DMS 273 (cell line): ENCODE results near the gene WWP2.
"Not testable (repeated sequence)": the region's sequence is repeated elsewhere in the genome, so short reads cannot be mapped to it uniquely, and the experiment has no call there.

Source experiments
- DNase-seq: peaks from one replicate; lab custom pipeline; 2025; ENCODE audit not compliant: unreplicated experiment; lab: John Stamatoyannopoulos, UW

The WWP2 gene

DNA sequence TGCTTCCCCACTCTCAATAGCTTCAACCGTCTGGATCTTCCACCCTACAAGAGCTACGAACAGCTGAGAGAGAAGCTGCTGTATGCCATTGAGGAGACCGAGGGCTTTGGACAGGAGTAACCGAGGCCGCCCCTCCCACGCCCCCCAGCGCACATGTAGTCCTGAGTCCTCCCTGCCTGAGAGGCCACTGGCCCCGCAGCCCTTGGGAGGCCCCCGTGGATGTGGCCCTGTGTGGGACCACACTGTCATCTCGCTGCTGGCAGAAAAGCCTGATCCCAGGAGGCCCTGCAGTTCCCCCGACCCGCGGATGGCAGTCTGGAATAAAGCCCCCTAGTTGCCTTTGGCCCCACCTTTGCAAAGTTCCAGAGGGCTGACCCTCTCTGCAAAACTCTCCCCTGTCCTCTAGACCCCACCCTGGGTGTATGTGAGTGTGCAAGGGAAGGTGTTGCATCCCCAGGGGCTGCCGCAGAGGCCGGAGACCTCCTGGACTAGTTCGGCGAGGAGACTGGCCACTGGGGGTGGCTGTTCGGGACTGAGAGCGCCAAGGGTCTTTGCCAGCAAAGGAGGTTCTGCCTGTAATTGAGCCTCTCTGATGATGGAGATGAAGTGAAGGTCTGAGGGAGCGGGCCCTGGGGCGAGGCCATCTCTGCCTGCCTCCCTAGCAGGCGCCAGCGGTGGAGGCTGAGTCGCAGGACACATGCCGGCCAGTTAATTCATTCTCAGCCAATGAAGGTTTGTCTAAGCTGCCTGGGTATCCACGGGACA, 177.9 kb downstream of the WWP2 start:
- no peak for DNase-seq

DNA sequence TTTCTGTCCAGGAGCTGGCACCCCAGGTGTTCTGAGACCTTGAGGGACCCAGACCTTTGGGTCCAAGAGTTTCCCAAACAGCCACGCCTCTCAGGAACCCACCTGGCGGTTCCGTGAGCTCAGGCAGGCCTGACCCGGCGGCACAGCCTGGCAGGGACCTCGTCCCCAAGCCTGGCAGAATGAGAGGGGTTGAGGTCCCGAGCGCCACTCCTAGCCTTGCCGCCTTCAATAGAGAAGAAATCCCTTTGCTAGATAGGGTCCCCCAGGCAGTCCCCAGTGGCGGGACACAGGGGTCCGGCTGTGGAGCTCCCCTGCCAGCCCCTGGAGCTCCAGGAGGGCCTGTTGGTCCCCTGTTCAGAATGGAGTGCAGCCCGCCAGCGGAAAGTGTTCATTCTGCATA, 178.5 kb downstream of the WWP2 start:
- no peak for DNase-seq

DNA sequence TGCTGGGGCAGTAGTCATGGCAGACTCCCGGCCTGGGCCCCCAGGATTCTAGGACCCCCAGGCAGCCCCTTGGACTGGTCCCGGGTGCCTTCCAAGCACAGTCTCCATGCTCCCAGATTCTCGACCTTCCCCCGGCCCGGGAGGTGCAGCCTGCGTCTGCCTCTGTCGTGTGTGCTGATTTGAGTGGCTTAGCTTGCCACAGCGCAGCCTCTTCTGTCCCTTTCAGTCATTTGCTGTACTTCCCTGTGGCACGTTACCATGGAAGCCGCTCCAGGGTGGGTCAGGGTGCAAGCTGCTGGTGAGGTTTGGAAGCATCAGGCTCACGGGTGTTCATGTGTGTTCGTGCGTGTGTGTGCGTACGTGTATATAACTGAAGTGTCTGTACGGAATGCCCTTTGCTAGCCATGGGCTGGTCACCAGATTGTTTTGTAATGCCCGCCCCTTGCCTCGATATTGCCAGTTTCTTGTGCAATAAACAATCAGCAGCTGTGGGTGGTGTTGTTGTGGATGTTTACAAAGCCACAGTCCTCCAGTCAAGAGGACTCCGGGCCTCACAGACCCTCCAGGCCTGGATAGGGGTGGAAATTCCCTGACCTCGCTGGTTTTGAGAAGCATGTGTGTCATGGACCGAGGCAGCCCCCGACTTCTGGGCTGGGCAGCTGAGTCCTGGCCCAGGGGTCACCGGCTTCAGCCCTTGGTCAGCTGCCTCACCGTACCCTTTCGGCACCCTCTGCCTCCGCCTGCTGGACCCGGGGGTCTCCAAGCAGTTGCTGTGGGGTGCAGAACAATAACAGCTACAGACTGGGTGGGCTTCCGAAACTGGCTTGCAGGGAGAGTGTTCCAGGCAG, 179.3 kb downstream of the WWP2 start:
- DNase-seq, result no peak

DNA sequence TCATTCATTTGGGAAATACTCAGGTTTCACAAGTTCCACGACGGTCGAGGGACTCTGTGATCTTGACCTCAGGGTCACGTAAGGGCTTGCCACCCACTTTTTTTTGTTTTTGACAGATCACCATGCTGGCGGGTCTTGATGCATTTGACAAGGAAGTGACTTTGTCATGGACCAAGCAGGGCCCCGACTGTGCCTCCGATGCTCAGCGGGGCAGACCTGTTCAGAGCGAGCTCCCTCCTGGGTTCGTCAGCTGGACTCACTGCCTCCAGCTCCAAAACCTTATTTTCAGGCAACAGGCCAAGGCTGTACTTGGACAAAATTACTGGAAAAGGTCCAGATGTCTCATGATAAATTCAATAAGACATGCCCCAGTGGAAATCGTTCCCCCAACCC, 180.0 kb downstream of the WWP2 start:
- peak; percentile 61 for DNase-seq

DNA sequence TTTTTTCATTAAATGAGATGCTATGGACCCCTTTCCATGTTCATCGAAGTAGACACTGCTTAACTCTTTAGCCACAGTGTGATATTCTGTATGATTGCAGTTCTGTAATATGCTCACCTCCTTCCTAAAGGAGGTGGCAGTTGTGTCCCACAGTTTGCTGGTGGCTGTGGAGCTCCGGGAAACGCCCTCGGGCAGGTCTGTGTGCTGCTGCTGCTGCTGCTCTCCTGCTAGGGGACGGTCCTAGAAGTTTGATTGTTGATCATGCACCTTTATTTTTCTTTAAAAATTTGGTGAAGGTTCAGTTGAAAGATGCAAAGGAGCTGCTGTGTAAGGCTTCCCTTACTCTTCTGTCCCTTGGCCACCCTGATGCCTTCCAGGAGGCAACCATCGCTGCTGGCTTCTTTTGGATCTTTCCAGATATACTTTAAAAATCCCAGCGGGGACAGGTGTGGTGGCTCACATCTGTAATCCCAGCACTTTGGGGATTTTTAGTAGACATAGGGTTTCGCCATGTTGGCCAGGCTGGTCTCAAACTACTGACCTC, 180.6 kb downstream of the WWP2 start:
- no peak for DNase-seq

DNA sequence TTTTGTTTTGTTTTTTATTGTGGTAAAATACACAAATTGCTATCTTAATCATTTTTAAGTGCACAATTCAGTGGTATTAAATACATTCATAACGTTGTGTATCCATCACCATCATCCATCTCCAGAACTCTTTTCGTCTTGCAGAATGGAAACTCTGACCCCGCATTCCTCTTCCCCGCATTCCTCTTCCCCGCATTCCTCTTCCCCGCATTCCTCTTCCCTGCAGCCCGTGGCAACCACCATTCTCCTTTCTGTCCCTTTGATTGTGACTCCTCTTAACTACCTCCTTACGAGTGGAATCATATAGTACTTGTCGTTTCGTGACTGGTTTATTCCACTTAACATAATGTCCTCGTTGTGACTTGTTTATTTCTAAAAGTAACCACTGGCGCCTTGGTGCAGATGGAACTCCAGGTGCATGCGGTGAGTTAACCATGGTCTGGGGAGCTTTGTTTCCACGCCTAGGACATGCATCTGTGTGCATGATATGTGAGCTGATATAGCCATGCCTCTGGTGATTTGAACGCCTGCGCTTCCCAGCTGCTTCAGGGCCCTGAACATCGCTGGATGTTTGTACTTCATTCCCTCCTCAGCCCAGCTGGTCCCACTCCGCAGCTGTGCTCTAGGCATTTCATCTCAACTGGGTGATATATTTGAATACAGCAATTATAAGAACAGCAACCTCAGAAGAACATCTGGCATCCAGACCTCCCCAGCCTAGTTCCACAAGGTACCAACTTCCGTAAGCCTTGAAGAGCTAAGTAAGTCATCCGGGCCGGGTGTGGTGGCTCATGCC, 181.3 kb downstream of the WWP2 start:
- DNase-seq, result peak; percentile 28

DNA sequence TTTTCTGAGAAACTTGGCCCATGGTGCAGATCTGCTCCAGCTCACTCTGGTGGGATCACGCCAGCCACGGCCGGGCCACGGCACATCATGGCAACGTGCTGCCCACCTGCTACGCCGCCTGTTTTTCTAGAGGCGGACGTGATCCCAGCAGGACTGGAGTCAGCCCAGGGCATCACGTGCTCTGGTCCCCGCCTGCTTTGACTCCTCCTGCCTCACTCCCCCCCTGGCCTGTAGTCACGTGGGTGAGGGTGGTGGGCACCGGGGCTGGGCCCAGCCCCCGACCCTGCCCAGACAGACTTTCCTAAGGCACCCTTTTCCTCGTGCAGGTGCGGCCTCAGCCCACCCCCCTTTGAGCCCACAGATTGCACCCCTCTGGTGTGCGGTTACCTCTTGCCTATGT, 188.3 kb downstream of the WWP2 start:
- DNase-seq, result not testable (repeated sequence)

DNA sequence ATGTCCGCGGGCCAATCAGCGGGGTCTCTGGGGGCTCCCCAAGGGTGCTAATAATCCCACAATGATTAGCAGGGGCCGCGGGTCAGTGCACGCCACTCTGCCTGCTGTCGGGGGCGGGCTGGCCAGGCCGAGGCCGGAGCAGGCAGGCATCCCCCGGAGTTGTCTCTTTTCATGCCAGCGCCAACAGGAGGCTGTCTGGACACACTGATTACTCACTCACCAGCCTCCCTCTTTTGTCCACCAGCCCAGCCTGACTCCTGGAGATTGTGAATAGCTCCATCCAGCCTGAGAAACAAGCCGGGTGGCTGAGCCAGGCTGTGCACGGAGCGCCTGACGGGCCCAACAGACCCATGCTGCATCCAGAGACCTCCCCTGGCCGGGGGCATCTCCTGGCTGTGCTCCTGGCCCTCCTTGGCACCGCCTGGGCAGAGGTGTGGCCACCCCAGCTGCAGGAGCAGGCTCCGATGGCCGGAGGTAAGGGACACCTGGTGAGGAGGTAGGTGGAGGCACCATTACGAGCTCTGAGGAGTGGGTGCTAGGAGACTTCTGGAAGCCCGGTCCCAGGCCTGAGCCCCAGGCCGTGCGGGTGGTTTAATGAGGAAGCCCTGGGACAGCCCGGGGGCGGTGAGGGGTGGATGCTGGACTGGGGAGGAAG, 189.0 kb downstream of the WWP2 start, which contains the start of gene CLEC18A:
Gene CLEC18A (plus strand): TSS at position 318 of the 655 bp plus-strand sequence. CDS start 33 bp downstream, at position 351.
- not testable (repeated sequence) for DNase-seq

DNA sequence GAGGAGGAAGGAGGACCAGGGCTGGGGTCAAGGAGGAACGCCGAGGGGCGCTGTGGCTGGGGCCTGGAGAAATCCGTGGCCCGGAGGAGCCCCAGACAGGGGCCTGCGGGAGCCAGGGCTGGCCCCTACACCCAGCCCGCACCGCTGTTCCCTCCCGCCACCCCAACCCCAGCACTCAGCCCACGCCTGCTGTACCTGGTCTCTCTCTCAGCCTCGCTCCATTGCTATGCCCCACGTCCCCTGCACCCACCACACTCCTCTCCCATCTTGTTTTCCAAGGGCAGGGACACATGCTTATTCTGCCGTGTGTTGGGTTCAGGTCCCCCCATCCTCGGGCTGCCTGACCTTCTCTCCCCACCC, 189.5 kb downstream of the WWP2 start:
- not testable (repeated sequence) for DNase-seq

DNA sequence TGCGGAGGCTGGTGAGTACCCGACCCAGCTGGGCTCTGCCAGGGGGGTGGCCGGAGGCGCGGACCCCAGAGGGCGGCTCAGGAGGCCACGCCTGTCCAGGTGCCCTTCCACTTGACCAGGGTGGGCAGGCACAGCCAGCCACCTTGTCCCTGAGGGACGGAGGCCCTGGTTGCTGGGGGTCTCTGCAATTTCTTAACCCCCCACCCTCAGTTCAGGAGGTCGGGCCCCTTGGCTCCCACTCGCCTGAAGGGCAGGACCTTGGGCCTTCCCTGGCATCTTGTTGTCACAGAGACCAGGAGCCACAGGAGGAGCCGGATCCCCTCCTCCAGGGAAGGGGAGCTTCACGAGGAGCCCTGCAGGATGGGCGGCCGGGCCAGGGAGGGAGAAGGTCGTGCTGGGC, 190.0 kb downstream of the WWP2 start:
- not testable (repeated sequence) for DNase-seq

DNA sequence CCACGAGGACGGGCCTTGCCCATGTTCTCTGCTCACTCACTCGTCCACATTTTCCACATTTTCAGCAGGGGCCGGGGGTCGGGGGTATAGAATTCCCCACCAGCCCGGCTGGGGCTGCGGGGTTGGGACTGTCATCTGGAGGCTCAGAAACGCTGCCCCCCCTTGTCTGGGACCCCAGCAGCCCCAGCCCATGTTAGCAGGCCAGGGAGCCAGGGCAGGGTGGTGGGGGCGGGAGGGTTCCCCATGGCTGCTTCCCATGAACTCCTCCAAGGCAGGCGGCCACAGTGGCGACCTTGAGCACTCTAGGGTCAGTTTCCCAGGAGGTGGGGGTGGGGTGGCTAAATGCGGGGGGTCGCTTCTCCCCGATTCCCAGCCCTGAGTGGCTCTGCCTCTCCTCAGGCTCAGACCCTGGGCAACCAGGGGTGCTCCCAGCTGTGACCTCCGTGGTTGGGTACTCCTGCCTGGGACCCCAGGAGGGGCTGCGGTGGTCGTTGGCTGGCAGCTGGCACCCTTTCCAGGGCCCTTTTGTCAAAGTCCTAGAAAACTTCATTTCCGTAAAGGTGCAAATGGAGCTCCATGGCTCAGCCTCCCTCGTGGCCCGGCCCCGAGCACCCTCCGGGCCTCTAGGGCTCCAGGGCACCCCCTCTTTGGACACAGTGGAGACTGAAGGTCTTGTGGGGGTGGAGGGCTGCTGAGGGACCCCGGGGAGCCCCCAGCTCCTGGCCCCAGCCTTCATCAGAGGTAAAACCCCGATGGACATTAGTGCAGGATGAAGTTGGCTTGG, 190.6 kb downstream of the WWP2 start:
- DNase-seq, result not testable (repeated sequence)

DNA sequence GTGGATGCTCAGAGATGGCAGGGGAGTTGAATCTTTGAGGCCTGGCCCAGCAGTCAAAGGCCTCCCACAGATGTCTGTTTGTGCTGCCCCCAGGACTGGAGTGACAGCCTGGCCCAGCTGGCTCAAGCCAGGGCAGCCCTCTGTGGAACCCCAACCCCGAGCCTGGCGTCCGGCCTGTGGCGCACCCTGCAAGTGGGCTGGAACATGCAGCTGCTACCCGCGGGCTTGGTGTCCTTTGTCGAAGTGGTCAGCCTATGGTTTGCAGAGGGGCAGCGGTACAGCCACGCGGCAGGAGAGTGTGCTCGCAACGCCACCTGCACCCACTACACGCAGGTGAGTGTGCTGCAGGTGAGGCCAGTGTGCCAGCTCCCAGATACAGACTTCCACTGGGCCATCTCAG, 192.1 kb downstream of the WWP2 start:
- not testable (repeated sequence) for DNase-seq

DNA sequence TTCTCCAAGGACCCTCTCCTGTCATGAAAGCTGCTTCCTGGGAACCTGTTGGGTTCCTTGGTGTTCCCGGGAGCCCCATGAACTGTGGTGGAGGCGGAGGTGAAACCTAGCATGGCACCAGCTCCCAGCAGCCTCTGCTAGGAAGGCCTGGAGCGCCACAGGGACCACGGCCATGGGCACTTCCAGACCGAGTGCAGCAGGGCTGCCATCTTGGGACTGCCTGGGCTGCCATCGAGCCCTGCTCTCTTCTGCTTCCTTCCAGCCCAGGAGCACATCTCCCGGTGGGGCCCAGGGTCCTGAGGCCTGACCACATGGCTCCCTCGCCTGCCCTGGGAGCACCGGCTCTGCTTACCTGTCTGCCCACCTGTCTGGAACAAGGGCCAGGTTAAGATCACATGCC, 201.2 kb downstream of the WWP2 start:
- DNase-seq, result not testable (repeated sequence)

DNA sequence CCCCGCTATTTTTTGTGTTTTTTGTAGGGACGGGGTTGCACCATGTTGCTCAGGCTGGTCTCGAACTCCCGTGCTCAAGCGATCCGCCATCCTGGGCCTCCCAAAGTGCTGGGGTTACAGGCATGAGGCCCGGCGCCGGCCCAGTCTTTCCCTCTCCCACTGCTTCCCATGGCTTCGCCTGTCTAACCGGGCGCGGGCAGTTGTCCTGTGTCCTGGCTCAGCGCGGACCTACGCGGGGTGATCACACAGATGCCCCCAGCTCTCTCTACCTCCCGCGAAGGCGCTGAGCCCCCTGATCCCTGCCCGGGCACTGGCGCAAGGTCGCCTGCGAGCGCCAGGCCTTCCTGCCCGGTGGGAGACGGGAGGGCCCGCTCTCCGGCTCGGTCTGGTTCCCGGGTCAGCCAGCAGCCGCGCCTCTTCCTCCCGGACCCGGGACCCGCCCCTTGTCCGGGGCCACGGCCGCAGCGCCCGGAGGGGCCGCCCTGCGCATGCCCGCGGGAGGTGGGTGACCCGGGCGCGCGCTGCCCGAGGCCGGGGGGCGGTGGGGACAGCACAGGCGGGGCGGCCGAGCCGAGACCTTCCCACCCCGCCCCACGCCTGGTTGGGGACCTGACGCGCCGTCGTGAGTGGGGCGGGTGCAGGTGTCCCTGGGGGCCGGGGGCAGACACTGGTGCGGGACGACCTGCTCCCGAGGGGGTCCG, 203.0 kb downstream of the WWP2 start:
- not testable (repeated sequence) for DNase-seq

DNA sequence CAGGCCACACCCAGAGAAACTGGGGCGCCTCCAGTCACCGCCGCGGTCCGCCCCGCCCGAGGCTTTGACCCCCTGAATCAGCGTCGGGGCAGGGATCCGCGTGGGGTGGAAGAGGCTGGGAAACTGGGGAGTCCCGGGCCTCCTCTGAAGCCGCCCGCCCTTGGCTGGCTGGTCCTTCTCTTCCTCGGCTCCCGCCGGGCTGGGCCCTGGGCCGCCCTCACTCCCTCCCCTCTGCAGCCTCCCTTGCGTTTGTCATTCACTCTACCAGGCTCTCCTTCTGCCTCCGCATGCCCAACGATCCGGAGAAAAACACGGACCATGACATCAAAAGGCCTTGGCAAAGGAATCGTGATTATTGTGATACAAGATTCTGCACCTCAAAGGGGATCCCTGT, 203.5 kb downstream of the WWP2 start:
- DNase-seq, result not testable (repeated sequence)

DNA sequence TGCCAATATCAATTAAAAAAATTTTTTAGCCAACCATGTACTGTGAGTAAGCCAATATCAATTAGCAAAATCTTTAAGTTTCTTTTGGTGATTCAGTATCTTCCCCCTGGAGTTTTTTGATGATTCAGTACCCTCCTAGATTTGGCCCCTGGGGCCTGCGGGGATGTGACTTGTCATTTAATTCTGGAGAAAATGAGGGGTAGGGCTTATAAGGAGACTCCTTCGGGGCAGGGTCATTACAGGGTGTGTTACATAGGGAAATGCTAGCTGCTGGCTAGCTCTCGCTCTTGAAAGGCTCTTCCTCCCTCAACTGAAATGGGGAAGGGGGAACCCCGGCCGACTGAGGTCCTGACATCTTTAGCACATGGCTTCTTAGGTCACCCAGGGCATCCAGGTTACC, 205.6 kb downstream of the WWP2 start:
- DNase-seq, result not testable (repeated sequence)

DNA sequence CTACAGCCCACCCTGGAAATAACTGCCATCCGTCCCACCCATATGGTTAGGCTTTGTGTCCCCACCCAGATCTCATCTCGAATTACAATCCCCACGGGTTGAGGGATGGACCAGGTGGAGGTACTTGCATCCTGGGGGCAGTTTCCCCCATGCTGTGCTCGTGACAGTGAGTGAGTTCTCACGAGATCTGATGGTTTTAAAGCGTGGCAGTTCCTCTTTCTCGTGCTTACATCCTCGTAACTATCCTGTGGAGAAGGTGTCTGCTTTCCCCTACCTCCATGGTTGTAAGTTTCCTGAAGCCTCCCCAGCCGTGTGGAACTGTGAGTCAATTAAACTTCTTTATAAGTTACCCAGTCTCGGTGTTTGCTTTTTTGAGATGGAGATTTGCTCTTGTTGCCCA, 206.0 kb downstream of the WWP2 start:
- DNase-seq, result not testable (repeated sequence)

DNA sequence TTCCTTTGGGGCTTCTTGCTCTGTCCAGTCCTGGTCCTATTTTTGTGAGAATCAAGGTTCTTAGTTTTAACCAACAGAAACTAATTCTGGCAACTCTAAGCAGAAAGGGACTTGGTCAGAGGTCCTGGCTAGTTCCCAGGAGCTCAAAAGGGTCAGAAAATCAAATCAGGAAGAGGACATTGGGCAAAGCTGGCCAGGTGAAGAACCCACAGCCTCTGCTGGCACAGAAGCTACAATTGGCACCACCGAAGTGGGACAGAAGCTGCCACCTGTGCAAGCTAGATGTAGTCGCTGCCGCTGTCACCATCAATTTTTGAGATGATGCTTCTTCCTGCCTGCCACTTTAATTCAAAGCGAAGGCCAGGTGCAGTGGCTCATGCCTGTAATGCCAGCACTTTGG, 207.5 kb downstream of the WWP2 start:
- DNase-seq, result not testable (repeated sequence)

DNA sequence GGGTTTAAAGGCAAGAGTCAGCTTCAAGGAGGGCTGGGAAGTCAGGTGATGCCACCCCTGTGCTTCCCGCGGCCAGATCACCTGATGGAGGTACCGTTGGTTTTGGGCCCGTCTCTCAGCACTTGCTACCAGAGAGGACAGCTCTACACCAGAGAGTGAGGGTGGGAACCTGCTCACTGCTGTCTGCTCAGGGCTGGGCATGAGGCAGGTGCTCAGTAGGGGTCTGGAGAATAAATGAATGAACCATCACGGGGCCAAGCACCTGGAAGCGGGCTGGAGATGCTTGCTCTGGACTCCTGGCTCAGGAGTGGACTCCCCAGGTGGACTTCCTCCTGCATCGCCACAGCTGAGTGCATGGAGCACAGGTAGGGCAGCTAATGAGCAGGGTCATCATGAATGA, 210.0 kb downstream of the WWP2 start:
- not testable (repeated sequence) for DNase-seq
